PC-9 (cell line): ENCODE measurements around the gene VPS33B. TPM values are rescaled to one million over a fixed set of nuclear protein-coding genes. Genes with fewer than 3 reads are reported as not detected.
A peak's percentile ranks its signal among the peaks of the same experiment; 100 is the strongest.

Experiments
- BruUV-seq: library from RNA; stranded (reverse); fragments of 400-500 nt; replicated peaks from 2 replicates; lab custom pipeline; 2021; lab: Mats Ljungman, UMichigan
- CTCF ChIA-PET: fragments of 300-600 bp; sonication (Branson Sonifier 250); formaldehyde crosslinking; loops from one replicate; lab custom pipeline; 2022; ENCODE audit warnings: antibody characterized with exemption; lab: Charles Lee
- POLR2A ChIA-PET: fragments of 300-600 bp; sonication (Branson Sonifier 250); formaldehyde crosslinking; loops from one replicate; lab custom pipeline; 2022; ENCODE audit warnings: antibody characterized with exemption; ENCODE audit not compliant: unreplicated experiment; lab: Charles Lee
- DNase-seq, 2 experiments: peaks; one replicate each; pipeline versions ENCODE4 v3.0.0 to v3.0.0-alpha.2; 2015 to 2022; ENCODE audit warnings: mixed read lengths in 1 of 2
- H2AFZ ChIP-seq: fragments of 200-600 bp; sonication (generic); 2 replicates; pipeline ENCODE4 v1.8.1; 2017; ENCODE audit warnings: antibody characterized with exemption
- H3F3A ChIP-seq: fragments of 200-600 bp; sonication (generic); 2 replicates; pipeline ENCODE4 v1.8.1; 2017; ENCODE audit warnings: antibody characterized with exemption, mild to moderate bottlenecking, low read depth; ENCODE audit not compliant: insufficient read depth
- H3K27ac ChIP-seq: fragments of 200-600 bp; sonication (generic); 2 replicates; pipeline ENCODE4 v1.6.1; 2016; ENCODE audit warnings: mixed run types
- H3K27me3 ChIP-seq: fragments of 200-600 bp; sonication (generic); 2 replicates; pipeline ENCODE4 v1.6.1; 2016; ENCODE audit warnings: low read depth, mixed run types; ENCODE audit not compliant: insufficient read depth
- H3K36me3 ChIP-seq: fragments of 200-600 bp; sonication (generic); 2 replicates; pipeline ENCODE4 v1.6.1; 2016; ENCODE audit warnings: low read depth, mixed run types
- H3K4me1 ChIP-seq: fragments of 200-600 bp; sonication (generic); replicated peaks from 2 replicates; pipeline ENCODE4 v1.6.1; 2016; ENCODE audit warnings: mixed run types; ENCODE audit not compliant: insufficient read depth
- H3K4me2 ChIP-seq: fragments of 200-600 bp; sonication (generic); 2 replicates; pipeline ENCODE4 v1.6.1; 2017; ENCODE audit warnings: mixed run types
- H3K4me3 ChIP-seq: fragments of 200-600 bp; sonication (generic); 2 replicates; pipeline ENCODE4 v1.6.1; 2016; ENCODE audit warnings: mixed run types
- H3K79me2 ChIP-seq: fragments of 200-600 bp; sonication (generic); 2 replicates; pipeline ENCODE4 v1.6.1; 2017; ENCODE audit warnings: low read depth, mixed run types
- H3K9me2 ChIP-seq: fragments of 200-600 bp; sonication (generic); 2 replicates; pipeline ENCODE4 v1.8.1; 2017; ENCODE audit warnings: mild to moderate bottlenecking; ENCODE audit not compliant: insufficient read depth
- H3K9me3 ChIP-seq: fragments of 200-600 bp; sonication (generic); 2 replicates; pipeline ENCODE4 v1.8.1; 2016; ENCODE audit warnings: low read depth; ENCODE audit not compliant: insufficient read depth
- H4K20me1 ChIP-seq: fragments of 200-600 bp; sonication (generic); 2 replicates; pipeline ENCODE4 v1.8.1; 2017; ENCODE audit not compliant: insufficient read depth
- EZH2 ChIP-seq: fragments of 200-600 bp; sonication (generic); IDR thresholded peaks from 2 replicates; pipeline ENCODE4 v1.8.0; 2017; ENCODE audit warnings: antibody characterized with exemption, low read depth
- intact Hi-C: fragments of 100-400 bp; cut with micrococcal nuclease; formaldehyde crosslinking; loops from one replicate; pipeline ENCODE4 v1.10.0; 2022; ENCODE audit not compliant: unreplicated experiment
- total RNA-seq: library from RNA; stranded (reverse); gene quantifications from 2 replicates; pipeline ENCODE4 v1.2.3, GENCODE V29; 2021
- TF ChIP-seq, protein P1 (sequence below): fragments of 200-600 bp; sonication (generic); conservative IDR thresholded peaks from 2 replicates; pipeline ENCODE4 v1.6.1; 2017; ENCODE audit warnings: mixed run types, antibody characterized with exemption, mild to moderate bottlenecking, moderate library complexity

VPS33B gene
- total RNA-seq, 1 experiment from 2014 or later, result 13.6 TPM

DNA sequence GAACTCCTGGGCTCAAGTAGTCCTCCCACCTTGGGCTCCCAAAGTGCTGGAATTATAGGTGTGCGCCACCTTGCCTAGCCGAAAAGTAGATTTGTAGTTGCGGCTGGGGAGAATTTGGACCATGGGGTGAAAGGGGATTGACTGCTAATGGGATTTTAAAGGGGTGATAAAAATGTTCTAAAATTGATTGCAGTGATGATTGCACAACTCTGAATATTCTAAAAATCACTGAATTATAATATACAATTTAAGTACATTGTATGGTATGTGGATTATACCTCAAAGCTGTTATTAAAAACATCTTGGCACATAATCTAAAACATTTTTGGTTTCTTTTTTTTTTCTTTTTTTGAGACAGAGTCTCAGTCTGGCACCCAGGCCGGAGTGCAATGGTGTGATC lies 31.9 kb downstream of the VPS33B start:
- no peak overlapping the region for H3K4me3 ChIP-seq
- no peak overlapping the region for H3K4me2 ChIP-seq
- peaks cover 92% of the 10 kb centered on the region for H3K79me2 ChIP-seq
- peaks cover 4% of the 10 kb centered on the region; the same call in 1 of the 2 replicates for H3F3A ChIP-seq
- no peak for DNase-seq
- BruUV-seq, result no TSS peak
- TF ChIP-seq, protein P1, sequence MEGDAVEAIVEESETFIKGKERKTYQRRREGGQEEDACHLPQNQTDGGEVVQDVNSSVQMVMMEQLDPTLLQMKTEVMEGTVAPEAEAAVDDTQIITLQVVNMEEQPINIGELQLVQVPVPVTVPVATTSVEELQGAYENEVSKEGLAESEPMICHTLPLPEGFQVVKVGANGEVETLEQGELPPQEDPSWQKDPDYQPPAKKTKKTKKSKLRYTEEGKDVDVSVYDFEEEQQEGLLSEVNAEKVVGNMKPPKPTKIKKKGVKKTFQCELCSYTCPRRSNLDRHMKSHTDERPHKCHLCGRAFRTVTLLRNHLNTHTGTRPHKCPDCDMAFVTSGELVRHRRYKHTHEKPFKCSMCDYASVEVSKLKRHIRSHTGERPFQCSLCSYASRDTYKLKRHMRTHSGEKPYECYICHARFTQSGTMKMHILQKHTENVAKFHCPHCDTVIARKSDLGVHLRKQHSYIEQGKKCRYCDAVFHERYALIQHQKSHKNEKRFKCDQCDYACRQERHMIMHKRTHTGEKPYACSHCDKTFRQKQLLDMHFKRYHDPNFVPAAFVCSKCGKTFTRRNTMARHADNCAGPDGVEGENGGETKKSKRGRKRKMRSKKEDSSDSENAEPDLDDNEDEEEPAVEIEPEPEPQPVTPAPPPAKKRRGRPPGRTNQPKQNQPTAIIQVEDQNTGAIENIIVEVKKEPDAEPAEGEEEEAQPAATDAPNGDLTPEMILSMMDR, result no peak
- no peak for TF ChIP-seq EZH2
- H3K36me3 ChIP-seq, result no peaks in the 10 kb centered on the region
- H4K20me1 ChIP-seq, result no peaks in the 10 kb centered on the region; the same call in 1 of the 2 replicates
- peaks cover 9% of the 10 kb centered on the region for H3K4me1 ChIP-seq
- H3K27me3 ChIP-seq, result no peaks in the 10 kb centered on the region
- no peak overlapping the region for H3K27ac ChIP-seq
- CTCF ChIA-PET, result no interaction called here
- H3K9me3 ChIP-seq, result no peaks in the 10 kb centered on the region
- no peak overlapping the region for H2AFZ ChIP-seq
- POLR2A ChIA-PET, result no interaction called here
- no peaks in the 10 kb centered on the region for H3K9me2 ChIP-seq
- intact Hi-C loops, result no loop called here

DNA sequence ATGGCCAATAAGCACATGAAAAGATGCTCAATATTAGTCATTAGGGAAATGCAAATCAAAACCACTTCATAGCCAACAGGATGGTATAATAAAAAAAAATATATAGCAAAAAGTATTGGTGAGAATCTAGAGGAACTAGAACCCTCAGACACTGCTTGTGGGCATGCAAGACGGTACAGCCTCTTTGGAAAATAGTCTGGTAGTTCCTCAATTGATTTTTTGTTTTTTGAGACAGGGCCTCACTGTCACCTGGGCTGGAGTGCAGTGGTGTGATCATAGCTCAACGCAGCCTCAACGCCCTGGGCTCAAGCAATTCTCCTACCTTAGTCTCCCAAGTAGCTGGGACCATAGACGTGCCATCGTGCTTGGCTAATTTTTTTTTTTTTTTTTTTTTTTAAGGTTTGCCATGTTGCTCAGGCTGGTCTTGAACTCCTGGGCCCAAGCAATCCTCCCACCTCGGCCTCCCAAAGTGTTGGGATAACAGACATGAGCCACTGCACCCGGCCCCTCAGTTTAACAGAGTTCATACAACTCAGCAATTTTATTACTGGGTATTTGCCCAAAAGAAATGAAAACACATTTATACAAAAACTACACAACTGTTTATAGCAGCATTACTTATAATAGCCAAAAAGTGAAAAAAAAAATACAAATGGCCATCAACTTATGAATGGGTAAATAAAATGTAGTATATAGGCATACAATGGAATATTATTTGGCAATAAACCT lies 33.2 kb downstream of the VPS33B start:
- Histone ChIP-seq H3K9me3 (no peaks in the 10 kb centered on the region), H2AFZ (no peak overlapping the region), H3K4me1 (peaks cover 5% of the 10 kb centered on the region; the same call in 1 of the 2 replicates), H3F3A (peaks cover 4% of the 10 kb centered on the region; the same call in 1 of the 2 replicates), H3K4me2 (no peak overlapping the region), H3K79me2 (peaks cover 97% of the 10 kb centered on the region), H3K9me2 (no peaks in the 10 kb centered on the region), H3K27me3 (no peaks in the 10 kb centered on the region), H3K4me3 (no peak overlapping the region), H3K27ac (no peak overlapping the region), H3K36me3 (no peaks in the 10 kb centered on the region), H4K20me1 (no peaks in the 10 kb centered on the region; the same call in 1 of the 2 replicates)
- TF ChIP-seq EZH2, result no peak
- TF ChIP-seq, protein P1, result no peak
- intact Hi-C loops, result no loop called here
- no peak for DNase-seq
- BruUV-seq, result no TSS peak
- POLR2A ChIA-PET, result no interaction called here
- CTCF ChIA-PET, result no interaction called here

DNA sequence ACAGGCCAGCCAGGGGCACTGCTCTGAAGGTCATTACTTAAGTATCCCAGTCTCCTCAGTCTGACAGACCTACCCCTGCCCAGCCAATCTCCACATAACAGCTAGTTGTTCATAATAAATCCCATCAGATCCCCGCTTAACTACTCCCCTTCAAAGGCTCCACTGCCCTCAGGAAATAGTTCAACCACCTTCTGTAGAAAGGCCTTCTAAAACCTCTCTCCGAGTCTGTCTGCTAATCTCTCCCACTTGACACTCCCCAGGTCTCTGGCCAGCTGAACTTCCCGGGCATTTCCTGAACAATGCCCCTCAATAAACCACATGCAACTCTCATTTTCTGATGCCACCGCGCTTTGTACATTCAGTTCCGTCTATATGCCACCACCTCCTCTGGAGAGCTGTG lies 34.1 kb downstream of the VPS33B start:
- Histone ChIP-seq H3K4me3 (no peak overlapping the region), H3K4me1 (peaks cover 5% of the 10 kb centered on the region; the same call in 1 of the 2 replicates), H3K27ac (0 out of 2 replicates have a peak overlapping the region, but pooled peaks have one; percentile 3), H3F3A (peaks cover 4% of the 10 kb centered on the region; the same call in 1 of the 2 replicates), H2AFZ (no peak overlapping the region), H3K36me3 (0 out of 2 replicates have a peak, but pooled peaks cover 5% of the 10 kb centered on the region), H3K27me3 (no peaks in the 10 kb centered on the region), H3K9me3 (no peaks in the 10 kb centered on the region), H3K9me2 (no peaks in the 10 kb centered on the region), H3K4me2 (no peak overlapping the region), H3K79me2 (peaks cover 95% of the 10 kb centered on the region), H4K20me1 (no peaks in the 10 kb centered on the region; the same call in 1 of the 2 replicates)
- intact Hi-C loops, result no loop called here
- DNase-seq, result no peak
- BruUV-seq, result no TSS peak
- CTCF ChIA-PET, result no interaction called here
- POLR2A ChIA-PET, result interaction anchor here (0.6 kb wide), 1 partner anchor 30 kb away, joined by 16 read pairs; no protein-coding TSS in a partner anchor
- no peak for TF ChIP-seq EZH2
- TF ChIP-seq, protein P1, result no peak
